B cell (primary cell): Measurements from ENCODE around the gene ADAMTS8. TPM values are rescaled to one million over a fixed set of nuclear protein-coding genes. Genes with fewer than 3 reads are reported as not detected.

Source experiments
- ATAC-seq: fragments of 200-7000 bp; cut with Tn5 transposase; one replicate; pipeline ENCODE4 v1.10.0; 2021; ENCODE audit warnings: low read depth, mild to moderate bottlenecking, moderate number of reproducible peaks, moderate library complexity
- CTCF ChIA-PET: fragments of 350-600 bp; sonication (Branson Sonifier 250); formaldehyde crosslinking; loops from one replicate; lab custom pipeline; 2021; ENCODE audit warnings: antibody characterized with exemption, inconsistent platforms; lab: Charles Lee
- POLR2A ChIA-PET: fragments of 350-600 bp; sonication (Branson Sonifier 250); formaldehyde crosslinking; loops from one replicate; lab custom pipeline; 2021; ENCODE audit warnings: antibody characterized with exemption; lab: Charles Lee
- DNase-seq: peaks from one replicate; pipeline ENCODE4 v3.0.0; 2013
- H2AFZ ChIP-seq: 2 replicates; pipeline ENCODE4 v1.6.1; 2012; ENCODE audit warnings: mild to moderate bottlenecking, low read depth, low read length; ENCODE audit not compliant: insufficient read depth, poor library complexity, severe bottlenecking
- H3K27ac ChIP-seq, 2 donors: 1 replicate in 1 of 2; 2 replicates in 1 of 2; pipeline ENCODE4 v1.5.1; 2012 to 2013; ENCODE audit warnings: low read length in 2 of 2, mild to moderate bottlenecking in 2 of 2, moderate library complexity in 1 of 2
- H3K27me3 ChIP-seq, 4 experiments: fragments of 200-600 bp in 1 of 4; sonication (generic) in 1 of 4; replicated peaks in 1 of 4; 1 replicate in 2 of 4; 2 replicates in 2 of 4; pipeline versions ENCODE4 v1.6.1 to v1.7.0; 2013 to 2016; ENCODE audit warnings: low read length in 3 of 4, mild to moderate bottlenecking in 2 of 4, mixed read lengths in 1 of 4, moderate library complexity in 1 of 4; ENCODE audit not compliant: insufficient read depth in 4 of 4, control insufficient read depth in 3 of 4; ENCODE audit errors: control extremely low read depth in 1 of 4
- H3K36me3 ChIP-seq, 2 experiments: replicated peaks in 1 of 2; 1 replicate in 1 of 2; 2 replicates in 1 of 2; pipeline versions ENCODE4 v1.6.1 to v1.7.1; 2013; ENCODE audit warnings: low read length in 1 of 2; ENCODE audit not compliant: insufficient read depth in 2 of 2, control insufficient read depth in 1 of 2; ENCODE audit errors: control extremely low read depth in 1 of 2, extremely low read depth in 1 of 2
- H3K4me1 ChIP-seq, 2 donors: fragments of 200-600 bp in 1 of 2; sonication (generic) in 1 of 2; 1 replicate in 1 of 2; 2 replicates in 1 of 2; pipeline versions ENCODE4 v1.5.1 to v1.6.1; 2013 to 2017; ENCODE audit warnings: low read length in 2 of 2; ENCODE audit not compliant: control insufficient read depth in 2 of 2, insufficient read depth in 2 of 2
- H3K4me2 ChIP-seq: replicated peaks from 2 replicates; pipeline ENCODE3; 2012; ENCODE audit warnings: mild to moderate bottlenecking, low read depth, low read length; ENCODE audit not compliant: poor library complexity, severe bottlenecking
- H3K4me3 ChIP-seq, 5 experiments: fragments of 200-600 bp in 1 of 5; sonication (generic) in 1 of 5; 1 replicate in 3 of 5; 2 replicates in 2 of 5; pipeline versions ENCODE4 v1.5.1 to v1.7.0; 2011 to 2016; ENCODE audit warnings: low read length in 4 of 5, mild to moderate bottlenecking in 4 of 5, low read depth in 2 of 5, control low read depth in 1 of 5, moderate library complexity in 1 of 5; ENCODE audit not compliant: insufficient read depth in 1 of 5; ENCODE audit errors: control extremely low read depth in 1 of 5, extremely low read depth in 1 of 5
- H3K79me2 ChIP-seq: fragments of 200-600 bp; sonication (generic); one replicate; pipeline ENCODE4 v1.6.0; 2016; ENCODE audit warnings: low read length; ENCODE audit not compliant: control insufficient read depth, insufficient read depth
- H3K9ac ChIP-seq: fragments of 200-600 bp; sonication (generic); 2 replicates; pipeline ENCODE4 v1.6.1; 2017; ENCODE audit warnings: mild to moderate bottlenecking, low read length, moderate library complexity
- H3K9me3 ChIP-seq, 3 donors: one replicate each; pipeline versions ENCODE4 v1.6.1 to v1.7.1; 2013; ENCODE audit warnings: low read length in 2 of 3; ENCODE audit not compliant: control insufficient read depth in 2 of 3, insufficient read depth in 1 of 3; ENCODE audit errors: control extremely low read depth in 1 of 3
- H4K20me1 ChIP-seq: 2 replicates; pipeline ENCODE4 v1.6.0; 2012; ENCODE audit warnings: mild to moderate bottlenecking, low read length; ENCODE audit not compliant: insufficient read depth, control insufficient read depth, poor library complexity, severe bottlenecking
- H3K27ac Mint-ChIP-seq: one replicate; pipeline ENCODE4 v1.8.0; 2021; ENCODE audit warnings: mixed read lengths
- H3K27me3 Mint-ChIP-seq: one replicate; pipeline ENCODE4 v1.8.0; 2021; ENCODE audit warnings: mixed read lengths
- H3K4me1 Mint-ChIP-seq: one replicate; pipeline ENCODE4 v1.8.0; 2021; ENCODE audit warnings: mixed read lengths
- H3K4me3 Mint-ChIP-seq: one replicate; pipeline ENCODE4 v1.8.0; 2021; ENCODE audit warnings: mixed read lengths
- H3K9me3 Mint-ChIP-seq: one replicate; pipeline ENCODE4 v1.8.0; 2022; ENCODE audit warnings: mixed read lengths; ENCODE audit not compliant: insufficient read depth
- EZH2 ChIP-seq: IDR thresholded peaks from 2 replicates; pipeline ENCODE4 v1.6.1; 2012; ENCODE audit warnings: borderline replicate concordance, low read depth, mild to moderate bottlenecking, moderate library complexity, low read length; ENCODE audit not compliant: insufficient read depth, poor library complexity, severe bottlenecking
- whole genome bisulfite sequencing: methylation state at CpG from one replicate; pipeline ENCODE4 v1.1.5; 2013; ENCODE audit warnings: missing lambda C conversion rate; ENCODE audit not compliant: insufficient coverage; 5-methylcytosine and 5-hydroxymethylcytosine counted together
- intact Hi-C: fragments of 100-400 bp; cut with micrococcal nuclease; formaldehyde crosslinking; loops from one replicate; pipeline ENCODE4 v1.10.0; 2022
- polyA plus RNA-seq: library from polyadenylated mRNA; depleted of rRNA; stranded (reverse); fragments of >200 nt; gene quantifications from 2 replicates; pipeline ENCODE4 v1.2.3, GENCODE V29; 2012
- total RNA-seq, 2 donors: library from RNA; stranded (reverse); fragments of 120-200 nt in 1 of 2; gene quantifications; 1 replicate in 1 of 2; 2 replicates in 1 of 2; pipeline versions ENCODE4 v1.2.3 to v1.2.4, GENCODE V29; 2013 to 2022
- TF ChIP-seq, protein P1 (sequence below): fragments of 200-600 bp; IDR thresholded peaks from one replicate; pipeline ENCODE4 v1.8.0; 2022; ENCODE audit warnings: antibody characterized with exemption, mild to moderate bottlenecking

ADAMTS8 gene
- total and polyA plus RNA-seq, 2 donors (not counting 1 experiment from before 2014, with no cell fraction given): not detected

DNA sequence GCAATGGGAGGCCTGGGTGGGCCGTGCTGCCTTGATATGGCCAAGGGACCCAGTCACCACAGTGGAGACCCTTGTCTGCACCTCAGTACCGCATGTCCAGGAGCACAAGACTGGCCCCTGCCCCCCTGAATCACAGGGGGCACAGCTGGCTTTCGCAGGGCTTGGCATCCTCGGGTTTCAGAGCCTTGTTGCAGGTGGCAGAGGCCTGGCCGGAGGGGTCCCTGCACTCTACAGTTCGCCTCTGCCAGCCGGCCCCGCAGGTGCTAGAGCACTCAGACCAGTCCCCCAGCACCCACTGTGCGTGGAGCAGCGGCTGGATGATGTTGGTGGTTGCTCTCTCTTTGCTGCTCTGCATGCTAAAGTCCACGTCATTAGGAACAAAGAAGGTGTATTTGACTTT is 23.0 kb downstream of the ADAMTS8 start:
- WGBS: 79% methylated on average over 6 of the region's 11 CpGs
- Mint-ChIP-seq H3K9me3 (no peaks in the 10 kb centered on the region), H3K27me3 (peaks cover 50% of the 10 kb centered on the region), H3K4me1 (peaks cover 9% of the 10 kb centered on the region), H3K4me3 (no peak overlapping the region), H3K27ac (no peak overlapping the region)
- intact Hi-C loops: no loop called here
- H3K27me3 ChIP-seq: peaks cover 0 to 35% (median 5%) of the 10 kb centered on the region in 4 experiments
- no peak overlapping the region for H2AFZ ChIP-seq
- H3K36me3 ChIP-seq: no peaks in the 10 kb centered on the region
- H3K4me2 ChIP-seq: no peak overlapping the region
- TF ChIP-seq EZH2: no peak
- TF ChIP-seq, protein P1, sequence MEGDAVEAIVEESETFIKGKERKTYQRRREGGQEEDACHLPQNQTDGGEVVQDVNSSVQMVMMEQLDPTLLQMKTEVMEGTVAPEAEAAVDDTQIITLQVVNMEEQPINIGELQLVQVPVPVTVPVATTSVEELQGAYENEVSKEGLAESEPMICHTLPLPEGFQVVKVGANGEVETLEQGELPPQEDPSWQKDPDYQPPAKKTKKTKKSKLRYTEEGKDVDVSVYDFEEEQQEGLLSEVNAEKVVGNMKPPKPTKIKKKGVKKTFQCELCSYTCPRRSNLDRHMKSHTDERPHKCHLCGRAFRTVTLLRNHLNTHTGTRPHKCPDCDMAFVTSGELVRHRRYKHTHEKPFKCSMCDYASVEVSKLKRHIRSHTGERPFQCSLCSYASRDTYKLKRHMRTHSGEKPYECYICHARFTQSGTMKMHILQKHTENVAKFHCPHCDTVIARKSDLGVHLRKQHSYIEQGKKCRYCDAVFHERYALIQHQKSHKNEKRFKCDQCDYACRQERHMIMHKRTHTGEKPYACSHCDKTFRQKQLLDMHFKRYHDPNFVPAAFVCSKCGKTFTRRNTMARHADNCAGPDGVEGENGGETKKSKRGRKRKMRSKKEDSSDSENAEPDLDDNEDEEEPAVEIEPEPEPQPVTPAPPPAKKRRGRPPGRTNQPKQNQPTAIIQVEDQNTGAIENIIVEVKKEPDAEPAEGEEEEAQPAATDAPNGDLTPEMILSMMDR: no peak
- no peak overlapping the region for H3K9ac ChIP-seq
- DNase-seq (no peak), ATAC-seq (no peak)
- ChIA-PET POLR2A (no interaction called here), CTCF (no interaction called here)
- H3K79me2 ChIP-seq: no peaks in the 10 kb centered on the region
- no peak overlapping the region for H3K27ac ChIP-seq
- H3K4me3 ChIP-seq: no peak overlapping the region
- H3K9me3 ChIP-seq: peaks cover 0 to 3% (median 0%) of the 10 kb centered on the region in 3 donors
- peaks cover 6 to 10% of the 10 kb centered on the region in 2 donors for H3K4me1 ChIP-seq
- no peaks in the 10 kb centered on the region for H4K20me1 ChIP-seq

DNA sequence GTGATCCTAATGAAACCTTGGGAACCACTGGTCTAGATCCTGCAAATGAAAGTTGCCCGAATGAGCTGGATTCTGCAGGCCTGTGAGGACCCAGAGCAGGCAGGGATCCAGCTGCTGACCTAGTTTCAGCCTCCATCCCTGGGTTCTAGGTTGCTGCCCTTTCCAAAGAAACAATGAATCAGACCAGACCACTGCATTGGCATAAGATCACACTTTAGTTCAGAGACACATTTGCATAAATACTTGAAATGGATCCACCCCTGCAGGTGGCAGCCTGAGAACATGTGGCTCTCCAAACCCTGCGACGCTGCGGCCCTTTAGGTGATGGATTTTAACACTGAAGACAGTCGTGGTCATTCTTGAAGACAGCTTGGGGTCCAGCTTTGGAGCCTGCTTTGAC is 23.7 kb downstream of the ADAMTS8 start:
- H4K20me1 ChIP-seq: no peaks in the 10 kb centered on the region
- DNase-seq (no peak), ATAC-seq (no peak)
- no peak overlapping the region for H3K4me2 ChIP-seq
- no peak overlapping the region for H2AFZ ChIP-seq
- POLR2A ChIA-PET: no interaction called here
- Mint-ChIP-seq H3K27ac (no peak overlapping the region), H3K27me3 (peaks cover 50% of the 10 kb centered on the region), H3K4me1 (peaks cover 10% of the 10 kb centered on the region), H3K9me3 (no peaks in the 10 kb centered on the region), H3K4me3 (no peak overlapping the region)
- TF ChIP-seq EZH2: no peak
- TF ChIP-seq, protein P1: no peak
- no peak overlapping the region for H3K4me3 ChIP-seq
- H3K9me3 ChIP-seq: peaks cover 0 to 3% (median 0%) of the 10 kb centered on the region in 3 donors
- no peak overlapping the region for H3K27ac ChIP-seq
- H3K4me1 ChIP-seq: peaks cover 6 to 10% of the 10 kb centered on the region in 2 donors
- H3K27me3 ChIP-seq: peaks cover 0 to 34% (median 5%) of the 10 kb centered on the region in 4 experiments
- no peaks in the 10 kb centered on the region for H3K79me2 ChIP-seq
- 96% methylated on average over 4 of the region's 5 CpGs for WGBS
- H3K9ac ChIP-seq: no peak overlapping the region
- H3K36me3 ChIP-seq: no peaks in the 10 kb centered on the region
- CTCF ChIA-PET: interaction anchor here (0.9 kb wide), 1 partner anchor 192 kb away, joined by 3 read pairs; no protein-coding TSS in a partner anchor
- intact Hi-C loops: no loop called here
